Hindlimb muscle (tissue), 1 donor: ENCODE results near the gene SPN. TPM values are rescaled to one million over a fixed set of nuclear protein-coding genes. Genes with fewer than 3 reads are reported as not detected.
"Not testable (repeated sequence)": the region's sequence is repeated elsewhere in the genome, so short reads cannot be mapped to it uniquely, and the experiment has no call there.

Experiments
- DNase-seq: peaks from one replicate; pipeline ENCODE4 v3.0.0-alpha.2; 2013
- polyA plus RNA-seq: library from polyadenylated mRNA; unstranded; fragments of 120-200 nt; gene quantifications from one replicate; pipeline ENCODE4 v1.2.1, GENCODE V29; 2013; ENCODE audit not compliant: insufficient read length

The SPN gene
- polyA plus RNA-seq, 1 donor: 1.3 TPM

DNA sequence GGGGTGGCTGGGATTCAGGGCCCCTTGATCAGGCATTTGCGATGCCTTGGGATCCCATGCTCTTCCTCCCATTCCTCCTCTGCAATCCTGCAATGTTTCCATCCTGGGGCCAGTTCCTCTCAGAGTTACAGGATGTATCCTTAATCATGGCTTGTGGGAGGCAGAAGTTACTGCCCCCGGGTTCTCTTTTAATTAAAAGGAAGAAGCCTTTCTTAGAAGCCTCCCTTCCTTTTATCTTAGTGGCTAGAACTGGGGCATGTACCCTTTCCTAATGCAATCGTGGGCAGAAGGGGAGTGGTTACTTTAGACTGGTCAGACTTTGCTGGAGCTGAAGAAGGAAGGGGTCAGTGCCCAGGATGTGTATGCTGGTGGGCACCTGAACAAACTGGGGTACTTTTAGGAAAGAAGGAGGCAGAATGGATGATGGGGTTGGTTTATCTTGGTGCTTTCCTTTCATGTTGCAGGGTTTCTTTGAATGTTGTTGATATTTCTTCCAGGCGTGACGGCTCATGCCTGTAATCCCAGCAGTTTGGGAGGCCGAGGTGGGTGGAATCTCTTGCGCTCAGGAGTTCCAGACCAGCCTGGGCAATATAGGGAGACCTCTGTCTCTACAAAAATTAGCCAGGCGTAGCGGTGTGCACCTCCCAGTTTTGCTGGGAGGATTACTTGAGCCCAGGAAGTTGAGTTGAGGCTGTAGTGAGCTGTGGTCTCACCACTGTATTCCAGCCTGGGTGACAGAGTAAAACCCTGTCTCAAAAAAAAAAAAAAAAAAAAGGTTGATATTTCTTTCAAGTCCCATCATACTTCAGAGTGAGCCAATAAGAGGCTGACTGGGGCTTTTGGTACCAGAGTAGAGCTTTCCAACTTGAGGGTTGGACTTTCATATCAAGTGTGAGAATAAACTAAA lies 13.2 kb upstream of the SPN start:
- DNase-seq: no peak

DNA sequence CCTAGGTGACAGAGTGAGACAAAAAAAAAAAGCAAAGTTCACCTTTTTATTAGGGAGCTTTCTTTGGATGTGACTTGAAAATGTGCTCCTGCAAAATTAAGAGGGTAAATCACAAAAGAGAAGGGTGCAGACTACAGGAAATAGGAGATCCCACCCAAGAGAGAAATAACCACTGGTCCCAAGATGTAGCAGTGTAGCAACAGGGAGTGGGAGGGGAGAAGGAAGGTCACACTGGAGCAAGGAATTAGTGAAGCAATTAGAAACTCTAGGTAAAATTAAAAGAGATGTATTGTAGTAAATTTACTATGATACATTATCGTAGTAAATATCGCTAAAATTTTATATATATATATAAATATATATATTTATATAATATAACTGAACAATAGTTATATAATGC lies 12.3 kb upstream of the SPN start:
- DNase-seq: no peak

DNA sequence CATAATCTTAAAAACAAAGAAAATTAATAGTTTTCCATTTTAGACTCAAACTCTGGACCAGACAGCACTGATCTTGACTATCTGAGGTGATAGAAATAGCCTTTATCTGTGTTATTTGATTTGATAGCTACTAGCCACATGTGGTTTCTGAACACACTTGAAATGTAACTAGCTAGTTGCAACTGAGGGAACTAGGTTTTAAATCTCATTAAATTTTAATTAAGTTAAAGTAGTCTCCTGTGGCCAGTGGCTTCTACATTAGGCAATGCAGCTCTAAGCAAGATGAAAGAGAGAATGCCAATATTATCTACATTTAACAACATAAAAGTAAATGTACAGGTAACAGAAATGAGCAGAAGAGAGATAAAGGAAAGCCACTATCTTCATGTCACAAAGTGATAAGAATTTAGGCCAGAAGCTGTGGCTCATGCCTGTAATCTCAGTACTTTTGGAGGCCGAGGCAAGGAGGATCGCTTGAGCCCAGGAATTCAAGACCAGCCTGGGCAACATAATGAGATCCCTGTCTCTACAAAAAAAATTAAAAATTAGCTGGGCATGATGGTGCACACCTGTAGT lies 11.2 kb upstream of the SPN start:
- DNase-seq: no peak

DNA sequence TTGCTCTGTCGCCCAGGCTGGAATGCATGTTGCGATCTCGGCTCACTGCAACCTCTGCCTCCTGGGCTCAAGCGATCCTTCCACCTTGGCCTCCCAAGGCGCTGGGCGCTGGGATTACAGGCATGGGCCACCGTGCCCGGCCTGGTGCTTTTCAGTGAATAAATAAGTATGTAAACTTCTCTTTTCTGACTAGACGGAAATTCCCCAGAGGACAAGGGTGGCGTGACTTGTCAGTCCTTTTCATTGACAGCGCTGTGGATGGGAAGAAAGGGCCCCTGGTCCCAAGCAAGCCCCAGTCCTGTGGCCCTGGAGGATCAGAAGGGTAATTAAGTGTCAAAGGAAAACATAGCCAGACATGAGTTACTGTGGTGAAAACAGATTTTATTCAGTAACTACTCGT lies 9.6 kb upstream of the SPN start:
- no peak for DNase-seq

DNA sequence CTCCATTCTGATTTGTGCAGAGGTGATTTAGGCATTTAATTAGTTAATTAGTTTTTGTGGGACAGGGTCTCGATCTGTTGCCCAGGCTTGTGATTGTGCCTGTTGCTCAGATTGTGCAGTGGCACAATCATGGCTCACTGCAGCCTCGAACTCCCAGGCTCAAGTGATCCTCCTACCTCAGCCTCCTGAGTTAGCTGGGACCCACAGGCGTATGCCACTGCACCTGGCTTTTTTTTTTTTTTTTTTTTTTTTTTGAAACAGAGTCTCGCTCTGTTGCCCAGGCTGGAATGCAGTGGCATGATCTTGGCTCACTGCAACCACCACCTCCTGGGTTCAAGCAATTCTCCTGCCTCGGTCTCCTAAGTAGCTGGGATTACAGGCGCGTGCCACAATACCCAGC lies 9.2 kb upstream of the SPN start:
- not testable (repeated sequence) for DNase-seq

DNA sequence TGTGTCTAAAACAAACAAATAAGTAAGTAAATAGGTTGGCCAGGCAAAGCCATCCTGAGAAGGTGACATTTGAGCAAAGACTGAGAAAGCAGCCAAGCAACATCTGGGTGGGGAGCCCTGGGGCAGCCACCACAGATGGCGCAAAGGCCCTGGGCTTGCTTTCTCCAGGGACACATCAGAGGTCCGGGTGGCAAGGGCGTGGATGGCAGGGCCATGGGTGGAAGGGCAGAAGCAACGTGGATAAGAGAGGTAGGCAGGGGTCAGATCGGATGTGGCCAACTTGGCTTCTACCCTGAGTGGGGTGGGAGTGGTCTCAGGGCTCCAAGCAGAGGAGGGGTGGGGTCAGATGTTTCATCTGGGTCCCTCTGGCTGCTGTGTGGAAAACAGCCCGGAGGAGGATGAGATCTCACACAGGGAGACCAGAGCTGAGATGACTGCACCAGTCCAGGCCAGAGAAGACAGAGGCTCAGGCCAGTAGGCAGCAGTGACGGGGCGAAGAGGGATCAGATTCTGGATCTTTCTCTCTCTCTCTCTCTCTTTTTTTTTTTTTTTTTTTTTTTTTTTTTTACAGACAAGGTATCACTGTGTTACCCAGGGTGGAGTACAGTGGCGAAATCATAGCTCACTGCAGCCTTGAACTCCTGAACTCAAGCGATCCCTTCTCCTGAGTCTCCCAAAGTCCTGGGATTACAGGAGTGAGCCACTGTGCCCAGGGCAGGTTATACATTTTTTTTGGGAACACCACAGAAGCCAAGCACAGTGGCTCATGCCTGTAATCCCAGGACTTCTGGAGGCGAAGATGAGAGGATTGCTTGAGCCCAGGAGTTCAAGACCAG lies 6.1 kb upstream of the SPN start:
- DNase-seq: no peak

DNA sequence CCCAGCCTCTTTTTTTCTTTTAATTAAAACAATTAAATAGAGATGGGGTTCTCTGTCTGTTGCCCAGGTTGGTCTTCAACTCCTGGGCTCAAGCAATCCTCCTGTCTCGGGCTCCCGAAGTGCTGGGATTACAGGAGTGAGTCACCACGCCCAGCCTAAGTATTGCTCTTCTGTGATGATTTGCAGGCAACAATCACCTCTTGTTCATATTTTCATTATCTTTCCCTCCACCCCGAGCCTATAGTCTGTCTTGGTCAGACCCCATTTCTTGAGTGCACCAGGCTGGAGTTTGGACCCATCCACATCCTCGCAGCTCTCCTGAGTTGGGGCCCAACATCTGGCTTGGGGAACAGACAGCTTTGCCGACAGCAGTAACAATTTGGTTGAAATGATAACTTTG lies 4.3 kb upstream of the SPN start:
- DNase-seq: no peak

DNA sequence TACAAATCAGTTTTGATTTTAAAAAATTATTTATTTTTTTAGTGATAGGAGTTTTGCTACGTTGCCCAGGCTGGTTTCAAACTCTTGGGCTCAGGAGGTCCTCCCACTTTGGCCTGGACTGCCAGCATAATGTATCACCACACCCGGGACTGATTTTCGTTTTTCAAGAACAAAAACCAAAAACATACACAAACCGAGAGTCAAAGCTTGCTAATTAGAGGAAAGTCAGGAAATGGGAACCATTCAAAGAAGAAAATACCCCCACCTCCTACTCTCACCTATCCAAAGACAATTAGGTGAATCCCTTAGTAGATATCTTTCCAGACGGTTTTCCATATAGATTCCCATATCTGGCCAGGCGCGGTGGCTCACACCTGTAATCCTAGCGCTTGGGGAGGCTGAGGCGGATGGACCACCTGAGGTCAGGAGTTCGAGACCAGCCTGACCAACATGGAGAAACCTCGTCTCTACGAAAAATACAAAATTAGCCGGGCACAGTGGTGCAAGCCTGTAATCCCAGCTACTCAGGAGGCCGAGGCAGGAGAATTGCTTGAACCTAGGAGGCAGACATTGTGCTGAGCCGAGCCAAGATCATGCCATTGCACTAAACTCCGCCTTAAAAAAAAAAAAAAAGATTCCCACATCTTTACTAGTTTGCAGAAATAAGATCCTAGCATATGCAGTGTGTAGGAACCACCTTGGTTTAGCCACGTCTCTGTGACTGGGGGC lies 883 bp upstream of the SPN start:
- DNase-seq: no peak

DNA sequence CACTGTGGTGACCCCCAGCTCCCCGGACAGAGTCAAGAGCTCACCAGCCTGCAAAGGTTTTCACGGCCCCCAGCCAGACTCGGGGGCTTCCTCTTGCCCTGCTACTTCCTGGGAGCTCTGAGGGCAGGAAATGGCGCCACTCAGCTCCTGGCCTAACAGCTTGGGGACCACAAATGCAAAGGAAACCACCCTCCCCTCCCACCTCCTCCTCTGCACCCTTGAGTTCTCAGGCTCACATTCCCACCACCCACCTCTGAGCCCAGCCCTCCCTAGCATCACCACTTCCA lies 375 bp upstream of the SPN start:
- DNase-seq: no peak

DNA sequence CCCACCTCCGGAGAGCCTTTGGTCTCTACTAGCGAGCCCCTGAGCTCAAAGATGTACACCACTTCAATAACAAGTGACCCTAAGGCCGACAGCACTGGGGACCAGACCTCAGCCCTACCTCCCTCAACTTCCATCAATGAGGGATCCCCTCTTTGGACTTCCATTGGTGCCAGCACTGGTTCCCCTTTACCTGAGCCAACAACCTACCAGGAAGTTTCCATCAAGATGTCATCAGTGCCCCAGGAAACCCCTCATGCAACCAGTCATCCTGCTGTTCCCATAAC lies 702 bp downstream of the SPN start:
- no peak for DNase-seq

DNA sequence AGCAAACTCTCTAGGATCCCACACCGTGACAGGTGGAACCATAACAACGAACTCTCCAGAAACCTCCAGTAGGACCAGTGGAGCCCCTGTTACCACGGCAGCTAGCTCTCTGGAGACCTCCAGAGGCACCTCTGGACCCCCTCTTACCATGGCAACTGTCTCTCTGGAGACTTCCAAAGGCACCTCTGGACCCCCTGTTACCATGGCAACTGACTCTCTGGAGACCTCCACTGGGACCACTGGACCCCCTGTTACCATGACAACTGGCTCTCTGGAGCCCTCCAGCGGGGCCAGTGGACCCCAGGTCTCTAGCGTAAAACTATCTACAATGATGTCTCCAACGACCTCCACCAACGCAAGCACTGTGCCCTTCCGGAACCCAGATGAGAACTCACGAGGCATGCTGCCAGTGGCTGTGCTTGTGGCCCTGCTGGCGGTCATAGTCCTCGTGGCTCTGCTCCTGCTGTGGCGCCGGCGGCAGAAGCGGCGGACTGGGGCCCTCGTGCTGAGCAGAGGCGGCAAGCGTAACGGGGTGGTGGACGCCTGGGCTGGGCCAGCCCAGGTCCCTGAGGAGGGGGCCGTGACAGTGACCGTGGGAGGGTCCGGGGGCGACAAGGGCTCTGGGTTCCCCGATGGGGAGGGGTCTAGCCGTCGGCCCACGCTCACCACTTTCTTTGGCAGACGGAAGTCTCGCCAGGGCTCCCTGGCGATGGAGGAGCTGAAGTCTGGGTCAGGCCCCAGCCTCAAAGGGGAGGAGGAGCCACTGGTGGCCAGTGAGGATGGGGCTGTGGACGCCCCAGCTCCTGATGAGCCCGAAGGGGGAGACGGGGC lies 1.3 kb downstream of the SPN start:
- no peak for DNase-seq

DNA sequence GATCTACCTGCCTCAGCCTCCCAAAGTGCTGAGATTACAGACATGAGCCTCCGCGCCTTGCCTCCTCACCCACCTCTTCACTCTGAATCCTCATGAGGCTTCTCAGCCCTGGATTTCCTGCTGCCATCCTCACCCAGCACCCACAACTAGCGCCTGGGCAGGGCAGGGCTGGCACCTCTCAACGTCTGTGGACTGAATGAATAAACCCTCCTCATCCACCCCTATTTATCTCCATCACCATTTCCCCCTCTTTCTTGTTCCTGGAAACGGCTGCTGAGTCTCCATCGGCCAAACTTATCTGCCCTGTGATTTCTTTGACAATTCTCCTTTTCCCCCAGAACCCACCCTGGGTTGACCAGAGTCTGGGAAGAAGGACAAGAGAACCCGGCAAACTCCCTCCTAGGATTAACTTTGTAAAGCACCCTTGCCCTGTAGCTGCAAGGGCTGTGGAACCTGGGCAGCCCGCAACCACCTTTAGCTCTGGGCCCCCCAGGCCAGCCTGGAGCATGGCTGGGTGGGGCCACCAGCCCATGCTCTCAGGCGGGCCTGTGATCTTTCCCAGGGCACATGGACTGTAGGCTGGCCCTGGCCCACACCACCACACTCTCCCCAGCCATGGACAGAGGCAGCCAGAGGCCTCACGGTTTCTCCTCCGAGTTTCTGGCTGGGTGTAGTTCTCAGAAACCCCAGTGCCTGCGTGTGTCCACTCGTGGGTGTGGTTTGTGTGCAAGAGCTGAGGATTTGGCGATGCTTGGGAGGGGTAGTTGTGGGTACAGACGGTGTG lies 2.4 kb downstream of the SPN start:
- no peak for DNase-seq

DNA sequence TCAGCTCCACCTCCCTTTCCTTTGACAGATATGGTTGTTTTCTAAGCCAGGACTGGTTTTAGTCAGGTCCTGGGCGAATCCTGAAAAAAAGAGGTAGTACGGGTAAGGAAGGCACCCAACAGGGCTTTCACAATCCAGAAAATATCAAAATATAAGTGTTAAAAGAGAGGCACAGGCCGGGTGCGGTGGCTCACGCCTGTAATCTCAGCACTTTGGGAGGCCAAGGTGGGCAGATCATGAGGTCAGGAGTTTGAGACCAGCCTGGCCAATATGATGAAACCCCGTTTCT lies 4.2 kb downstream of the SPN start:
- not testable (repeated sequence) for DNase-seq

DNA sequence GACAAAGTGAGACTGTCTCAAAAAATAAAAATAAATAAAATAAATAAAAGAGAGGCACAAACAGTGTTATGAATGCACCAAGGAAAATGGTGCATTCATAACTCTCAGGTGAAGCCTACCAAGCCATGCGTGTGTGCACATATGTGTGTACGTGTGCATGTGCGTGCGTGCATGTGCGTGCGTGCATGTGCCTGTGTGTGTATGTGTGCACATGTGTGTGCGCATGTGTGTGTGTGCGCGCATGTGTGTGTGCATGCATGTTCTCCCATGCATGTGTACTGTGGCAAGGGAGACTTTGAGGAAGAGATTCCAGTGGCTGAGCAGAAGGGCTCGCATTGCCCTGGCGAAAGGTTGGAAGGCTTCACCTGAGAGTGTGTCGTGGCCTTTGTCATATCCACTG lies 4.7 kb downstream of the SPN start:
- no peak for DNase-seq

DNA sequence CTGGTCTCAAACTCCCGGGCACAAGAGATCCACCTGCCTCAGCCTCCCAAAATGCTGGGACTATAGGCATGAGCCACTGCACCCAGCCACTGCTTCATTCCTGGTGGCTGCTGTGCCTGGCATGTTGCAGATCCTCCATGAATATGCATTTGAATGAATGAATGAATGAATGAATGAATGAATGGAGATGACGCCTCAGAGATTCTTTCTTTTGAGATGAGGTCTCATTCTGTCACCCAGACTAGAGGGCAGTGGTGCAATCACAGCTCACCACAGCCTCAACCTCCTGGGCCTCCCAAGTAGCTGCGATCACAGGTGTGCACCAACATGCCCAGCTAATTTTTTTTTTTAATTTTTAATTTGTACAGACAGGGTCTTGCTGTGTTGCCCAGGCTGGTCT lies 5.2 kb downstream of the SPN start:
- no peak for DNase-seq

DNA sequence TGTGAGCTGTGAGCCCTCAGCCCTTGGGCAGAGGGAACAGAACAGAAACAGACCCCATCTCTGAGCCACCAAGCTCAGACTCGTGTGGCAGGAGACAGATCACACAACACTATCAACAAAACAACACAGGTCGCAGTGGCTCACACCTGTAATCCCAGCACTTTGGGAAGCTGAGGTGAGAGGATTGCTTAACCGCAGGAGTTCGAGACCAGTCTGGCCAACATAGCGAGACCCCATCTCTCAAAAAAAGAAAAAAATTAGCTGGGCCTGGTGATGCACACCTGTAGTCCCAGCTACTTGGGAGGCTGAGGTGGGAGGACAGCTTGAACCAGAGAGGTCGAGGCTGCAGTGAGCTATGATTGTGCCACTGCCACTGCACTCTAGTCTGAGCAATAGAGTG lies 10.5 kb downstream of the SPN start:
- DNase-seq: no peak

DNA sequence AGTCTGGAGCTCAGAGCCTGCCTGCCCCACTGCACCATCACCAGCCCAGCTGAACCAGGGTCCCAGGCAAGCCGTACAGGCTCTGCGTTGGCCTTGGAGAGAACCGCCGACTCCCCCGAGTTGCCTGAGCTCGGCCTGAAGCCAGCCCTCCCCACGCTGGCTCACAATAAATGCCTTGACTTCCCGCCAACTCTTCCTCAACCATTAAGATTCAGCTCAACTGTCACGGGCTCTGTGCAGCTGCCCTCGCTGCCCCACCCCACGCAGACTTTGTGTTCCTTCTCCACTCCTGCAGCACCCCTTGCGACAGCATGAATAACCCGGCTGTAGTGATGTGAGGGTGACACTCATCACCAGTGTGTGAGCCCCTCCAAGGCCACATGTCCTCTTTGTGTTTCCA lies 11.1 kb downstream of the SPN start:
- DNase-seq: peak; percentile 63

DNA sequence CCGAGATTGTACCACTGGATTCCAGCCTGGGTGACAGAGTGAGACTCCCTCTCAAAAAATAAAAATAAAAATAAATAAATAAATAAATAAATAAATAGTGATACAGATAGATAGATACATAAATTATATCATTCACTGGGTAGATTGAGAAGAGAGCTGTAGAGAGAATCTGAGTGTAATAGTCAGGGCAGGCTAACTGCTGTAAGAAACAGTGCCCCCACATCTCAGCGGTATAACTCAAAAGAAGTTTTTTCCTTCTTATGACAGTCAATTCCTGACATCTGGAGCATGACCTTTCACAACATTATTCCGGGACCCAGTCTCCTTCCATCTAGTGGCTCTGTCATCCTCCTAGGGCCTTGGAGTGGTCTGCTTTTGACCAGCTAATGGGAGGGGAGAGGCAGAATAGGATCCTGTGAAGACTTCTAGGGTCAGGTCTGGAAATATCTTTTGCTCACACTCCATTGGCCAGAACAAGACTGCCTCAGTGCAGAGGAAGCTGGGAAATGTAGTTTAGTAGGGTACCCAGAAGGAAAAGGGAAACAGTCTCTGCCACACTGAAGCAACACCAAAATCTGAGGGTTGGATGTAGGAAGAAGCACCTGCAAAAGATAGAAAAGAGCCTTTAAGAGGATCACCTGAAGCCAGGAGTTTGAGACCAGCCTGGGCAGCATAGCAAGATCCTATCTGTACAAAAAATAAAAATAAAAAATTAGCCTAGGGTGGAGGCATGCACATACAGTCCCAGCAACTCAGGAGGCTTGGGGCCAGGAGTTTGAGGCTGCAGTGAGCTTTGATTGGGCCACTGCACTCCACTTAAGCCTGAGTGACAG lies 13.0 kb downstream of the SPN start:
- DNase-seq: no peak

DNA sequence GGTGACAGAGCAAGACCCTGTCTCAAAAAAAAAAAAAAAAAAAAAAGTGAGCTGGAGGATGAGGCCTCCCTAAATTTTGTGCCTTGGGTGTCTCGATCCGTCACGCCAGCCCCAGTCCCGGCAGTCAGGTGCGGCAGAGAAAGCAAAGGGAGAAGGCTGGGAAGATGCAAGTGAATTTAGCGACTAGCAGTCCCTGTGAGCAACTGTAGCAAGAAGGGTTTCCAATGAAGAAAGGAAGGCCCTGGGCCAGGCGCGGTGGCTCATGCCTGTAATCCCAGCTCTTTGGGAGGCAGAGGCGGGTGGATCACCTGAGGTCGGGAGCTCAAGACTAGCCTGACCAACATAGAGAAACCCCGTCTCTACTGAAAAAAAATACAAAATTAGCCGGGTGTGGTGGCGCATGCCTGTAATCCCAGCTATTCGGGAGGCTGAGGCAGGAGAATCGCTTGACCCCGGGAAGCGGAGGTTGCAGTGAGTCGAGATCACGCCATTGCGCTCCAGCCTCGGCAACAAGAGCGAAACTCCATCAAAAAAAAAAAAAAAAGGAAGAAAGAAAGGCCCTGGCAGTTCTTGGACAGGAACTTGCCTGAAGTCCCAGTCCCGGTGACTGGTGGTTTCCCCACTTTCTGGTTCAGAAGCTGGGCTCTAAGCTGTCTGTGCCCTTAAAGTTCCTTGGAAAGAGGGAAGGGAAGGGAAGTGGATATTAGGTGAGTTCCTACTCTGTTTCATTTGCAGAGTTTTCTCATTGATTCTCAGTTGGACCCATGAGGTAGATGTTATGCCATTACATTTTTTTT lies 14.1 kb downstream of the SPN start:
- DNase-seq: no peak

DNA sequence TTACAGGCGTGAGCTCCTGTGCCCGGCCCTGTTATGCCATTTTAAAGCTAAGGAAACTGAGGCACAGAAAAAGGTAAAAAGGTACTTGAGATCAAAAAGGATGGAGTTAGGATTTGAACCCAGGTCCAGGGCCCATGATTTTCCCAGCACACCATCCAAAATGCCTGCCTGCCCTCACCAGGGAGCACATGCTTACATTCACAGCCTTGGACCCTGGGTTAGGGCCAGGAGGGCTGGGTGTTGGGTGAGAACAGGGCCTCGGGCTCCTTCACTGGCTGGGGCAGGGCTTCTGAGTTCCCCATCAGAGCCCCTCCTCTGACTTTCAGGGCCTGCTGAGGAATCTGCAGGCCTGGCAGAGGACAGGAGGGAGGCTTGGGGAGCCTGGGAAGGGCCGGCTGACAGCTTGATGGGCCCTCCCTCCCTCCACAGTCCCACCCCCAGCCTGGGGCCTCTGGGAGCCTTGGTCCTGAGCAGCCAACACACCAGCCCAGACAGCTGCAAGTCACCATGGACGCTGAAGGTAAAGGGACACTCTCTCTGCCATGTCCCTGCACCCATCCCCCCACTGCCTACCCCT lies 15.7 kb downstream of the SPN start, which contains the start of gene QPRT:
TSS of gene QPRT (plus strand) at position 490 of the 577 bp plus-strand sequence. CDS start at position 508, 18 bp downstream.
- DNase-seq: peak; percentile 79
